ENCODE measurements around the gene ASRGL1.

DNA sequence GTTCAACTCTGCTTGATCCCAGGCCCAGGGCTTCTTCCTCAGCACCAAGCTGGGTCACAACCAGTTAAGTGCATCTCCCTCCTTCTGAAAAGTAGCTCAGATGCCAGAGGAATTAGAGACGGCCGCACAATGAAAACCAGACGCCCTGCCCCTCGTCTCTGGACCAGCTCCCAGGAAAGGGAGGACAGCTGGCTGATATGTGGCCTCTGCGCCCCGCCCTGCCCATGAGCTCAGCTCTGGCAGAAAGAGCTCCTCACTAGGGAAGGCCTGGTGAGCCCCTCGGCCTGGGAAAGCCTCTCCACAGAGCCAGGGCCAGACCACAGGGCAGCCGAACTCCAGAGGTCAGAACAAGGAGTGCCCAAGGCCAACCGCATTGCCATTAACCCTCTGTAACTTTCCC is 63.5 kb downstream of the ASRGL1 start:
- TF ChIP-seq, protein P1, sequence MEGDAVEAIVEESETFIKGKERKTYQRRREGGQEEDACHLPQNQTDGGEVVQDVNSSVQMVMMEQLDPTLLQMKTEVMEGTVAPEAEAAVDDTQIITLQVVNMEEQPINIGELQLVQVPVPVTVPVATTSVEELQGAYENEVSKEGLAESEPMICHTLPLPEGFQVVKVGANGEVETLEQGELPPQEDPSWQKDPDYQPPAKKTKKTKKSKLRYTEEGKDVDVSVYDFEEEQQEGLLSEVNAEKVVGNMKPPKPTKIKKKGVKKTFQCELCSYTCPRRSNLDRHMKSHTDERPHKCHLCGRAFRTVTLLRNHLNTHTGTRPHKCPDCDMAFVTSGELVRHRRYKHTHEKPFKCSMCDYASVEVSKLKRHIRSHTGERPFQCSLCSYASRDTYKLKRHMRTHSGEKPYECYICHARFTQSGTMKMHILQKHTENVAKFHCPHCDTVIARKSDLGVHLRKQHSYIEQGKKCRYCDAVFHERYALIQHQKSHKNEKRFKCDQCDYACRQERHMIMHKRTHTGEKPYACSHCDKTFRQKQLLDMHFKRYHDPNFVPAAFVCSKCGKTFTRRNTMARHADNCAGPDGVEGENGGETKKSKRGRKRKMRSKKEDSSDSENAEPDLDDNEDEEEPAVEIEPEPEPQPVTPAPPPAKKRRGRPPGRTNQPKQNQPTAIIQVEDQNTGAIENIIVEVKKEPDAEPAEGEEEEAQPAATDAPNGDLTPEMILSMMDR (conservative IDR thresholded peaks at IDR 0.05; ENCODE audit: low read length): no peak
- no peak for TF ChIP-seq EZH2phosphoT487 (IDR thresholded peaks at IDR 0.05; ENCODE audit: borderline replicate concordance)
